PC-3 (cell line): ENCODE measurements around the gene KBTBD4.

ENCODE experiments used
- CTCF ChIP-seq: fragments of 300-600 bp; sonication (generic); conservative IDR thresholded peaks from 2 replicates; pipeline ENCODE4 v1.5.1; 2017; ENCODE audit warnings: antibody characterized with exemption, low read depth, mild to moderate bottlenecking, low read length
- EZH2 ChIP-seq: fragments of 300-600 bp; sonication (generic); IDR thresholded peaks from one replicate; pipeline ENCODE4 v1.6.1; 2017; ENCODE audit warnings: antibody characterized with exemption, mild to moderate bottlenecking, low read length; ENCODE audit not compliant: unreplicated experiment
- EZH2phosphoT487 ChIP-seq: fragments of 300-600 bp; sonication (generic); IDR thresholded peaks from 2 replicates; pipeline ENCODE4 v1.6.1; 2018; ENCODE audit warnings: mild to moderate bottlenecking, antibody characterized with exemption, low read length, borderline replicate concordance

- no peak for TF ChIP-seq EZH2
- TF ChIP-seq CTCF, result no peak
- no peak for TF ChIP-seq EZH2phosphoT487
Measured at GRCh38 chr11:47583844-47584243, 5.1 kb upstream of the KBTBD4 start.
